GM21529 (cell line): ENCODE measurements around the gene SAMM50.
"Not testable (repeated sequence)": the region's sequence is repeated elsewhere in the genome, so short reads cannot be mapped to it uniquely, and the experiment has no call there.

Experiments used
- ATAC-seq: cut with Tn5 transposase; IDR thresholded peaks from one replicate; pipeline ENCODE4 v1.9.1; 2021; ENCODE audit not compliant: unreplicated experiment

Gene SAMM50

GRCh38 chr22:43999378-43999777 lies 44.1 kb downstream of the SAMM50 start:
- ATAC-seq = no peak

- no peak for ATAC-seq
Measured at GRCh38 chr22:44000123-44000522, 44.9 kb downstream of the SAMM50 start.

GRCh38 chr22:44001521-44001920 lies 46.3 kb downstream of the SAMM50 start:
- ATAC-seq = no peak

GRCh38 chr22:44002324-44002723 lies 47.1 kb downstream of the SAMM50 start:
- ATAC-seq = no peak

GRCh38 chr22:44002997-44003396 lies 47.8 kb downstream of the SAMM50 start:
- ATAC-seq = no peak

- ATAC-seq = no peak
Measured at GRCh38 chr22:44003405-44004103, 48.3 kb downstream of the SAMM50 start.

- ATAC-seq = no peak
Measured at GRCh38 chr22:44004104-44004460, 48.8 kb downstream of the SAMM50 start.

- ATAC-seq = no peak
Measured at GRCh38 chr22:44005524-44005923, 50.3 kb downstream of the SAMM50 start.

GRCh38 chr22:44012162-44012561 lies 56.9 kb downstream of the SAMM50 start:
- ATAC-seq = no peak

- ATAC-seq = no peak
Measured at GRCh38 chr22:44012591-44012990, 57.3 kb downstream of the SAMM50 start.

GRCh38 chr22:44014241-44014640 lies 59.0 kb downstream of the SAMM50 start:
- no peak for ATAC-seq

GRCh38 chr22:44016586-44016985 lies 61.3 kb downstream of the SAMM50 start:
- not testable (repeated sequence) for ATAC-seq

GRCh38 chr22:44018594-44018993 lies 63.4 kb downstream of the SAMM50 start:
- ATAC-seq = no peak

- ATAC-seq = no peak
Measured at GRCh38 chr22:44019416-44019815, 64.2 kb downstream of the SAMM50 start.

GRCh38 chr22:44019846-44020245 lies 64.6 kb downstream of the SAMM50 start:
- no peak for ATAC-seq

GRCh38 chr22:44020981-44021380 lies 65.7 kb downstream of the SAMM50 start:
- ATAC-seq = no peak

GRCh38 chr22:44023404-44024287 lies 68.4 kb downstream of the SAMM50 start:
- ATAC-seq = no peak

- no peak for ATAC-seq
Measured at GRCh38 chr22:44024288-44024921, 69.2 kb downstream of the SAMM50 start, which contains the start of gene PARVB. PARVB (plus strand) TSS chr22:44024302; CDS start chr22:44024340, 38 bp downstream.

- ATAC-seq = peak; percentile 57
Measured at GRCh38 chr22:44025171-44026065, 70.2 kb downstream of the SAMM50 start.

GRCh38 chr22:44026066-44026629 lies 70.9 kb downstream of the SAMM50 start:
- ATAC-seq = no peak
